HEK293T (cell line): ENCODE results near the gene LRRC58.

Experiments
- ARNT ChIP-seq: fragments of 450-650 bp; IDR thresholded peaks from 2 replicates; pipeline ENCODE4 v1.6.1; 2017; ENCODE audit warnings: mild to moderate bottlenecking
- BHLHE40 ChIP-seq: fragments of 450-650 bp; IDR thresholded peaks from 2 replicates; pipeline ENCODE4 v1.6.1; 2016; ENCODE audit warnings: mild to moderate bottlenecking, moderate library complexity, borderline replicate concordance
- FOXA1 ChIP-seq: fragments of 450-650 bp; IDR thresholded peaks from 2 replicates; pipeline ENCODE4 v1.6.1; 2016; ENCODE audit warnings: mild to moderate bottlenecking
- FOXK2 ChIP-seq: fragments of 450-650 bp; IDR thresholded peaks from 2 replicates; pipeline ENCODE4 v1.6.1; 2016; ENCODE audit warnings: mild to moderate bottlenecking
- FOXM1 ChIP-seq: fragments of 450-650 bp; IDR thresholded peaks from 2 replicates; pipeline ENCODE4 v1.6.1; 2017; ENCODE audit warnings: mild to moderate bottlenecking, borderline replicate concordance
- HDGF ChIP-seq: fragments of 450-650 bp; IDR thresholded peaks from 2 replicates; pipeline ENCODE4 v1.6.1; 2017; ENCODE audit warnings: antibody characterized with exemption, borderline replicate concordance
- LEF1 ChIP-seq: fragments of 450-650 bp; IDR thresholded peaks from 2 replicates; pipeline ENCODE4 v1.6.1; 2017; ENCODE audit warnings: mild to moderate bottlenecking, borderline replicate concordance
- SP1 ChIP-seq: fragments of 450-650 bp; IDR thresholded peaks from 2 replicates; pipeline ENCODE4 v1.6.1; 2017
- SUZ12 ChIP-seq: fragments of 450-650 bp; IDR thresholded peaks from 2 replicates; pipeline ENCODE4 v1.6.1; 2016; ENCODE audit warnings: mild to moderate bottlenecking
- TARDBP ChIP-seq: fragments of 450-650 bp; IDR thresholded peaks from 2 replicates; pipeline ENCODE4 v1.6.1; 2016
- ZNF384 ChIP-seq: fragments of 450-650 bp; IDR thresholded peaks from 2 replicates; pipeline ENCODE4 v1.6.1; 2016
- TF ChIP-seq, protein P1 (sequence below): fragments of 450-650 bp; IDR thresholded peaks from 2 replicates; pipeline ENCODE4 v1.6.1; 2016

DNA sequence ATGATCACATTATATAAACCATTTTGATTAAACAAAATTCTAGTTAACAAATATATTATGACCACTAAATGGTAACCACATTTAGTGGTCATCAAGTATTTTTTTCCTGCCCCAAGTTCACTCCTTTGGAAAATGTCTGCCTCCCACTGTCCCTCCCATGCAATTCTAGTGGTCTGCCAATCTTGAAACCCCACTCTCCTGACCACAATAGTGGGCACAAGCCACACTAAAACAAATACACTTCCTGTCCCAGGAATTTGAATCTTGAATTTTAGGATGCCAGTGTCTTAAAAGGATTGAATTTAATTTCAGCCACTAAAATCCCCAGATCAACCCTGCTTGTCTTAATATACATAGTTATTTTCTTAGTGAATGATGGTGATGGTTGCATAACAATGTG, 50.2 kb downstream of the LRRC58 start:
- TF ChIP-seq ARNT (no peak), HDGF (no peak), ZNF384 (no peak), FOXK2 (no peak), LEF1 (no peak), FOXA1 (no peak), FOXM1 (no peak), BHLHE40 (no peak), SUZ12 (no peak), TARDBP (no peak), SP1 (no peak)
- TF ChIP-seq, protein P1, sequence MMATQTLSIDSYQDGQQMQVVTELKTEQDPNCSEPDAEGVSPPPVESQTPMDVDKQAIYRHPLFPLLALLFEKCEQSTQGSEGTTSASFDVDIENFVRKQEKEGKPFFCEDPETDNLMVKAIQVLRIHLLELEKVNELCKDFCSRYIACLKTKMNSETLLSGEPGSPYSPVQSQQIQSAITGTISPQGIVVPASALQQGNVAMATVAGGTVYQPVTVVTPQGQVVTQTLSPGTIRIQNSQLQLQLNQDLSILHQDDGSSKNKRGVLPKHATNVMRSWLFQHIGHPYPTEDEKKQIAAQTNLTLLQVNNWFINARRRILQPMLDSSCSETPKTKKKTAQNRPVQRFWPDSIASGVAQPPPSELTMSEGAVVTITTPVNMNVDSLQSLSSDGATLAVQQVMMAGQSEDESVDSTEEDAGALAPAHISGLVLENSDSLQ = no peak
